ENCODE measurements around the gene SERINC2.
A peak's percentile ranks its signal among the peaks of the same experiment; 100 is the strongest.

SERINC2 gene

DNA sequence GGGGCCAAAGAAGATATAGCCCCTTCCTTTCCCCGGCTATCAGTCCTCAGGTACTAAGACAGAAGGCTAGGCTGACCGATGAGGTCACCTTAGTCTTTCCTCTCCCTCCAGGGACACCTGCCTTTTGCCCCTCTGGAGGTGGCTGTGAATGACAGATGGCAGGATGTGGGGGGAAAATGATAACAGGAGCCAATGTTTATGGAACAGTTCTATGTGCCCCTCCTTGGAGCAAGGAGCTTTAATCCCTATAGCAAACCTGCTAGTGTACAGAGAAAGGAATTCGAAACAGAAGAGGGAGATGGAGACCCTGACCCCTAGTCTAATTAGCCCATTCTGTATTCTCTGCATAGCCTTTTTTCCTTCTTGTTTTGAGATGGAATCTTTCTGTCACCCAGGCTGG lies 28.1 kb downstream of the SERINC2 start:
- TF ChIP-seq CTCF (conservative IDR thresholded peaks at IDR 0.05; ENCODE audit: low read length): no peak
- no peak for DNase-seq (ENCODE audit: low read depth)
- no peak overlapping the region for H3K4me3 ChIP-seq (ENCODE audit: low read length)

GRCh38 chr1:31441558-31441957 lies 28.5 kb downstream of the SERINC2 start:
- H3K4me3 ChIP-seq (ENCODE audit: low read length): no peak overlapping the region
- TF ChIP-seq CTCF (conservative IDR thresholded peaks at IDR 0.05; ENCODE audit: low read length): no peak
- no peak for DNase-seq (ENCODE audit: low read depth)

DNA sequence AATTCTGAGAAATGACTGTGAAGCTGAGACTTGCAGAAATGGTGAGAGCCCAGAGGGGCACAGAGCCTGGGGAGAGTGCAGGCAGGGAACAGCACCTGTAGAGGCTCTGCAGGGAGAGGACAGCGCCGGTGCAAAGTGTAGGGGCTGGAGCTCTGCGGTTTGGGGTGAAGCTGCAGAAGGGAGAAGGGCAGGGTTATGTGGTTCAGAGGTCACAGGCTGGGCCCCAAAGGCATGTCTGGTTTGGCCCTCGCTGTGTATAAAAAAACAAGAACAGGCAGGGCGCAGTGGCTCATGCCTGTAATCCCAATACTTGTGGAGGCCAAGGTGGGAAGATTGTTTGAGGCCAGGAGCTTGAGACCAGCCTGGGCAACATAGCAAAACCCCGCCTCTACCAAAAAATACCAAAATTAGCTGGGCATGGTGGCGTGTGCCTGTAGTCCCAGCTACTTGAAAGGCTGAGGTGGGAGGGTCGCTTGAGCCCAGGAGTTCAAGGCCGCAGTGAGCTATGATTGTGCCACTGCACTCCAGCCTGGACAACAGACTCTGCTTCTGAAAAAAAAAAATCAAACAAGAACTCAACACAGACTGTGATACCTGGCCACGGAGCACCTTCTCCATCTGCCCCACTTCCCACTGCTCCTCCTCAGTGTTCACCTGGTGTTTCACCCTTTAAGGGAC lies 29.1 kb downstream of the SERINC2 start:
- no peak for TF ChIP-seq CTCF (conservative IDR thresholded peaks at IDR 0.05; ENCODE audit: low read length)
- DNase-seq (ENCODE audit: low read depth): no peak
- H3K4me3 ChIP-seq (ENCODE audit: low read length): no peak overlapping the region

- no peak overlapping the region for H3K4me3 ChIP-seq (ENCODE audit: low read length)
- no peak for DNase-seq (ENCODE audit: low read depth)
These were observed 29.6 kb downstream of the SERINC2 start for GRCh38 chr1:31442648-31442994.

DNA sequence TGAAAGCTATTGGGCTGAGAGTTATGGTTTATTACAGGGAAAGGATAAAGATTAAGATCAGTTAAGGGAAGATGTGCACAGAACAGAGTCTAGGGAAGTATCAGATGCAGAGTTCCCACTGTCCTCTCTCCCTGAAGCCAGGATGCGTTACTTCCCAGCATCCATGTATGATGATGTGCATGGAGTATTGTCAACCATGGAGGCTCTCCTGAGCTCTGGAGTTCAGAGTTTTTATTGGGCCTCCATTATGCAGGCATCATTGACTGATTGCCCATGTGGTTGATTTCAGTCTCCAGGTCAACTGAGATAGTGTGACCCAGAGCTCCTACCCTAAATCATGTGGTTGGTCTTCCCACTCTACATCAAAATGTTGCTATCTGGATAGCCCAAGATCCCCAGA lies 30.7 kb downstream of the SERINC2 start:
- no peak overlapping the region for H3K4me3 ChIP-seq (ENCODE audit: low read length)
- DNase-seq (ENCODE audit: low read depth): no peak
- no peak for TF ChIP-seq CTCF (conservative IDR thresholded peaks at IDR 0.05; ENCODE audit: low read length)

More at GRCh38 chr1:31442648-31442994, 29.6 kb downstream of the SERINC2 start:
- TF ChIP-seq CTCF (conservative IDR thresholded peaks at IDR 0.05; ENCODE audit: low read length): no peak

DNA sequence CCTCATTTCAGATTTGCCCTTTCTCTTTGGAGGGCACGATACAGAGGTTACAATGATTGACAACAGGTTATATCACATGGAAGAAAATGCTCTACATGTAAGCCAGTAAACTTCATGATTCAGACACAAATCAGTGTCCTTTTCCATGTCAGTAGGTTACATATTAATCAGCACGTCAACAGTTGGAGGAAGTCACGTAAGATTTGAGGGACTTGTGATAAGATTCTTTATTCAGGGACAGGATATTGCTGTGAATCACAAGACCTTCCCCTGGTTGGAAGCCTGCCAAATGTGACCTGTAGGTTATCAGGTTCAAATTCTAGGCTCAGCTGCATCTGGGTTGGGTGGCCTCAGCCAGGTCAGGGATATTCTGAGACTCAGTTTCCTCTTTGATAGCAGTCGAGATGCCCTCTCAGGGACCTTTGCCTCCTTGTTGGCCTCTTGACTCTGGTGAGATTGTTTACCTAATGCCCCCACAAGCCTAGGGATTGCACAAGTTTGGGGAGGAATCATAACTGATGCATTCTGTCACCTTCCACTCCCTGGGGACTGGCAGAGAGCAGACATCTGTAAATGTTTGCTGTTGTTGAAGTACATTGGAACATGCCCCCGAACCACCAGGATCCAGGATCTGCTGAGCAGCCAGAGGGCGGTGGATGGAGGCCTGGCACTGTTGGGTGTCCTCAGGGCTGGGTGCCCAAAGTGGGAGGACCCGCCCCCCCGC lies 31.9 kb downstream of the SERINC2 start:
- DNase-seq (ENCODE audit: low read depth): peak; percentile 8
- TF ChIP-seq CTCF (conservative IDR thresholded peaks at IDR 0.05; ENCODE audit: low read length): no peak
- no peak overlapping the region for H3K4me3 ChIP-seq (ENCODE audit: low read length)

DNA sequence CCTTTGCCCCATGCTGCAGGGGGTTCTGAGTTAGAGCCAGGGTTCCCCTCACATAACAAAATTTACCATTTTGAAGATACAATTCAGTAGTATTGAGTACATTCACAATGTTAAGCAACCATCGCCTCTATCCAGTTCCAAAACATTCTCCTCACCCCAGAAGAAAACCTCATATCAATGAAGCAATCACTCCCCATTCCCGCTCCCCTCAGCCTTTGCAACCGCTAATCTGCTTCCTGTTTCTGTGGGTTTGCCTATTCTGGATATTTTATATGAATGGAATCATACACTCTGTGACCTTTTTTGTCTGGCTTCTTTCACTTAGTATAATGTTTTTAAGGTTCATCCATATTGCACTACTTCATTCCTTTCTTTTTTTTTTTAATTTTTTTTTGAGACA lies 32.9 kb downstream of the SERINC2 start:
- TF ChIP-seq CTCF (conservative IDR thresholded peaks at IDR 0.05; ENCODE audit: low read length): no peak
- no peak overlapping the region for H3K4me3 ChIP-seq (ENCODE audit: low read length)
- no peak for DNase-seq (ENCODE audit: low read depth)

All from AG10803 (cell line).